Measurements from ENCODE around the gene ACP7.

DNA sequence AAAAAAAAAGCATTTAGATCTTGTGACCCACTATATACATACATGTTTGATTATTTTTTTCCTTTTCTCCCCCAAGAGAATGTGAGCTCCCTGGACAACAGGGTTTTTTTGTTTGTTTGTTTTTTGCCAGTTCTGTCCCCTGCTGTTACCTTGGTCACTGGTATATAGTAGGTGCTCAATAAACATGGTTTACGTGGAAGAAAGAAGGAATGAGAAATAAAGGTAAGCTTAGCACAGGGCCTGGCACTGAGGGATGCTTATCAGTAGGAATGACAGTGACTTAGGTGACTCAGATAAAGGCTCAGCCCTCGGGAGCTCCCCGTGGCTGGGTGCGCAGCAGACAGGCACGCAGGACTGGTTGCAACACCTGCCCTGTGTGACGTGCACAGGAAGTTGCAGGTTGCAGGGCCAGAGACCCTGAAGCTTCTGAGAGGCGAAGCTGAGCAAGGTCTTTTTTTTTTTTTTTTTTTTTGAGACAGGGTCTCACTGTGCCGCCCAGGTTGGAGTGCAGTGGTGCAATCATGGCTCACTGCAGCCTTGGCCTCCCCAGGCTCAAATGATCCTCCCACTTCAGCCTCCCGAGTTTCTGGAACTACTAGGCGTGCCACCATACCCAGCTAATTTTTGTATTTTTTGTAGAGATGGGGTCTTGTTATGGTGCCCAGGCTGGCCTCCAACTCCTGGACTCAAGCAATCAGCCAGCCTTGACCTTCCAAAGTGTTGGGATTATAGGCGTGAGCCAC lies 31.1 kb downstream of the ACP7 start:
- TF ChIP-seq, protein P1, sequence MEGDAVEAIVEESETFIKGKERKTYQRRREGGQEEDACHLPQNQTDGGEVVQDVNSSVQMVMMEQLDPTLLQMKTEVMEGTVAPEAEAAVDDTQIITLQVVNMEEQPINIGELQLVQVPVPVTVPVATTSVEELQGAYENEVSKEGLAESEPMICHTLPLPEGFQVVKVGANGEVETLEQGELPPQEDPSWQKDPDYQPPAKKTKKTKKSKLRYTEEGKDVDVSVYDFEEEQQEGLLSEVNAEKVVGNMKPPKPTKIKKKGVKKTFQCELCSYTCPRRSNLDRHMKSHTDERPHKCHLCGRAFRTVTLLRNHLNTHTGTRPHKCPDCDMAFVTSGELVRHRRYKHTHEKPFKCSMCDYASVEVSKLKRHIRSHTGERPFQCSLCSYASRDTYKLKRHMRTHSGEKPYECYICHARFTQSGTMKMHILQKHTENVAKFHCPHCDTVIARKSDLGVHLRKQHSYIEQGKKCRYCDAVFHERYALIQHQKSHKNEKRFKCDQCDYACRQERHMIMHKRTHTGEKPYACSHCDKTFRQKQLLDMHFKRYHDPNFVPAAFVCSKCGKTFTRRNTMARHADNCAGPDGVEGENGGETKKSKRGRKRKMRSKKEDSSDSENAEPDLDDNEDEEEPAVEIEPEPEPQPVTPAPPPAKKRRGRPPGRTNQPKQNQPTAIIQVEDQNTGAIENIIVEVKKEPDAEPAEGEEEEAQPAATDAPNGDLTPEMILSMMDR (IDR thresholded peaks at IDR 0.05), result no peak
- TF ChIP-seq RCOR1 (IDR thresholded peaks at IDR 0.05; ENCODE audit: low read depth, low read length) (no peak), ZFP36 (IDR thresholded peaks at IDR 0.05; ENCODE audit: borderline replicate concordance, partially characterized antibody) (no peak), POLR2A (IDR thresholded peaks at IDR 0.05; ENCODE audit: low read length) (no peak), EP300 (IDR thresholded peaks at IDR 0.05) (no peak), ZSCAN20 (CRISPR knock-in tag; IDR thresholded peaks at IDR 0.05) (no peak), SMC3 (IDR thresholded peaks at IDR 0.05) (no peak), KDM1A (IDR thresholded peaks at IDR 0.05; ENCODE audit: low read depth) (no peak), MYC (IDR thresholded peaks at IDR 0.05; ENCODE audit: borderline replicate concordance, low read length) (no peak), HDAC2 (IDR thresholded peaks at IDR 0.05) (no peak)
- TF ChIP-seq, protein P2, sequence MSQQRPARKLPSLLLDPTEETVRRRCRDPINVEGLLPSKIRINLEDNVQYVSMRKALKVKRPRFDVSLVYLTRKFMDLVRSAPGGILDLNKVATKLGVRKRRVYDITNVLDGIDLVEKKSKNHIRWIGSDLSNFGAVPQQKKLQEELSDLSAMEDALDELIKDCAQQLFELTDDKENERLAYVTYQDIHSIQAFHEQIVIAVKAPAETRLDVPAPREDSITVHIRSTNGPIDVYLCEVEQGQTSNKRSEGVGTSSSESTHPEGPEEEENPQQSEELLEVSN (IDR thresholded peaks at IDR 0.05; ENCODE audit: borderline replicate concordance, low read depth), result no peak

All from A549 (cell line).